NT2/D1 (cell line): ENCODE results near the gene PWP1.

ENCODE experiments used
- SUZ12 ChIP-seq: IDR thresholded peaks from 2 replicates; pipeline ENCODE4 v1.6.1; 2011; ENCODE audit not compliant: insufficient read length, insufficient read depth; ENCODE audit errors: extremely low read depth
- ZNF274 ChIP-seq: IDR thresholded peaks from 2 replicates; pipeline ENCODE4 v1.6.1; 2011; ENCODE audit warnings: mild to moderate bottlenecking, low read depth, low read length

- TF ChIP-seq SUZ12 (no peak), ZNF274 (no peak)
Measured at GRCh38 chr12:107735763-107736162, 50.2 kb downstream of the PWP1 start.
